Endothelial cell of umbilical vein (primary cell): Measurements from ENCODE around the gene SAMD9L. TPM values are rescaled to one million over a fixed set of nuclear protein-coding genes. Genes with fewer than 3 reads are reported as not detected.

Source experiments
- BruUV-seq: library from RNA; stranded (reverse); fragments of 400-500 nt; replicated peaks from 2 replicates; lab custom pipeline; 2021; lab: Mats Ljungman, UMichigan
- CTCF ChIA-PET: fragments of 300-600, 350-600 bp; sonication (Branson Sonifier 250); formaldehyde crosslinking; loops from one replicate; lab custom pipeline; 2021; ENCODE audit warnings: antibody characterized with exemption, inconsistent platforms; lab: Charles Lee
- POLR2A ChIA-PET: fragments of 300-600, 350-600 bp; sonication (Branson Sonifier 250); formaldehyde crosslinking; loops from one replicate; lab custom pipeline; 2021; ENCODE audit warnings: antibody characterized with exemption, inconsistent platforms; lab: Charles Lee
- DNase-seq: peaks from one replicate; pipeline ENCODE4 v3.0.0-alpha.2; 2011; ENCODE audit warnings: low read depth, low spot score
- FAIRE-seq: peaks from 2 replicates; lab custom pipeline; 2011; peaks lifted over from hg19 to GRCh38; lab: Jason Lieb, UNC
- H2AFZ ChIP-seq: 2 replicates; pipeline ENCODE4 v1.6.0; 2012; ENCODE audit warnings: low read depth, low read length, control low read depth, inconsistent platforms
- H3K27ac ChIP-seq: 2 replicates; pipeline ENCODE4 v1.5.1; 2011; ENCODE audit warnings: low read depth, mild to moderate bottlenecking, control low read depth, low read length, moderate library complexity; ENCODE audit not compliant: insufficient read depth
- H3K27me3 ChIP-seq, 2 experiments: 2 replicates each; pipeline versions ENCODE4 v1.6.0 to v1.6.1; 2011; ENCODE audit warnings: low read length in 2 of 2, mixed read lengths in 1 of 2; ENCODE audit not compliant: control insufficient read depth in 2 of 2, insufficient read depth in 2 of 2
- H3K36me3 ChIP-seq, 2 experiments: 2 replicates in 1 of 2; 3 replicates in 1 of 2; pipeline ENCODE4 v1.5.1; 2011; ENCODE audit warnings: low read length in 2 of 2, mild to moderate bottlenecking in 1 of 2, moderate library complexity in 1 of 2; ENCODE audit not compliant: control insufficient read depth in 2 of 2, insufficient read depth in 2 of 2; ENCODE audit errors: extremely low read depth in 1 of 2
- H3K4me1 ChIP-seq: 3 replicates; pipeline ENCODE4 v1.5.1; 2011; ENCODE audit warnings: mild to moderate bottlenecking, low read length; ENCODE audit not compliant: control insufficient read depth, insufficient read depth; ENCODE audit errors: extremely low read depth
- H3K4me2 ChIP-seq: 2 replicates; pipeline ENCODE4 v1.6.1; 2011; ENCODE audit warnings: low read length, control low read depth, mixed read lengths; ENCODE audit not compliant: insufficient read depth
- H3K4me3 ChIP-seq, 3 experiments: fragments of 200-600 bp in 1 of 3; sonication (generic), shearing (Covaris generic) in 1 of 3; replicated peaks in 1 of 3; 2 replicates each; pipeline ENCODE4 v1.5.1; 2011 to 2016; ENCODE audit warnings: control low read depth in 3 of 3, low read length in 3 of 3, mild to moderate bottlenecking in 2 of 3, inconsistent platforms in 1 of 3, low read depth in 1 of 3, moderate library complexity in 1 of 3; ENCODE audit not compliant: insufficient read depth in 1 of 3
- H3K79me2 ChIP-seq: 2 replicates; pipeline ENCODE4 v1.6.0; 2012; ENCODE audit warnings: low read length, inconsistent platforms; ENCODE audit not compliant: control insufficient read depth, insufficient read depth
- H3K9ac ChIP-seq: replicated peaks from 2 replicates; pipeline ENCODE3; 2011; ENCODE audit warnings: low read length, control low read depth; ENCODE audit not compliant: insufficient read depth; ENCODE audit errors: extremely low read depth
- H3K9me1 ChIP-seq: replicated peaks from 3 replicates; pipeline ENCODE4 v1.6.0; 2011; ENCODE audit warnings: mild to moderate bottlenecking, low read length; ENCODE audit not compliant: control insufficient read depth, insufficient read depth; ENCODE audit errors: extremely low read depth
- H3K9me3 ChIP-seq: replicated peaks from 2 replicates; pipeline ENCODE4 v1.5.1; 2012; ENCODE audit warnings: low read length, inconsistent platforms; ENCODE audit not compliant: control insufficient read depth, insufficient read depth
- H4K20me1 ChIP-seq: replicated peaks from 2 replicates; pipeline ENCODE3; 2011; ENCODE audit warnings: mild to moderate bottlenecking, low read length; ENCODE audit not compliant: control insufficient read depth, insufficient read depth; ENCODE audit errors: extremely low read depth
- FOS ChIP-seq: IDR thresholded peaks from 2 replicates; pipeline ENCODE4 v1.6.1; 2011; ENCODE audit warnings: mild to moderate bottlenecking, low read length, moderate library complexity, borderline replicate concordance; ENCODE audit not compliant: insufficient read depth
- JUN ChIP-seq: IDR thresholded peaks from 2 replicates; pipeline ENCODE4 v1.6.1; 2011; ENCODE audit warnings: borderline replicate concordance, low read depth; ENCODE audit not compliant: insufficient read length, insufficient read depth
- POLR2A ChIP-seq: IDR thresholded peaks from 2 replicates; pipeline ENCODE4 v1.6.1; 2012; ENCODE audit warnings: low read depth, mild to moderate bottlenecking, control low read depth, low read length
- dilution Hi-C: fragments of 300-500 bp; cut with MboI; formaldehyde crosslinking; loops from one replicate; pipeline ENCODE4 v1.15.0; 2019; ENCODE audit warnings: low sequenced_read_pairs; ENCODE audit not compliant: extremely low pct_ligation_motif_present
- intact Hi-C: fragments of 100-400 bp; cut with micrococcal nuclease; formaldehyde crosslinking; loops from one replicate; pipeline ENCODE4 v1.10.0; 2022
- polyA plus RNA-seq, 4 experiments: library from polyadenylated mRNA; depleted of rRNA in 3 of 4; stranded (reverse) in 3 of 4; unstranded in 1 of 4; fragments of >200 nt; gene quantifications; 2 replicates each; pipeline versions ENCODE4 v1.2.1 to v1.2.3, GENCODE V29; 2011 to 2012; ENCODE audit warnings: missing spikeins in 1 of 4
- total RNA-seq: library from RNA; stranded (reverse); gene quantifications from 2 replicates; pipeline ENCODE4 v1.2.3, GENCODE V29; 2021

SAMD9L gene
- total and polyA plus RNA-seq, 2 donors (not counting 3 experiments of a cell fraction or from before 2014, with no cell fraction given), result 2.7 to 14.9 TPM

- Histone ChIP-seq H3K27ac (no peak overlapping the region), H4K20me1 (no peaks in the 10 kb centered on the region), H3K27me3 (no peaks in the 10 kb centered on the region), H3K9ac (peak overlapping the region; percentile 25), H3K4me1 (peaks cover 10% of the 10 kb centered on the region), H3K4me3 (peak overlapping the region; percentile 24 to 82 (median 61)), H3K36me3 (no peaks in the 10 kb centered on the region), H2AFZ (peak overlapping the region; percentile 61), H3K9me3 (no peaks in the 10 kb centered on the region), H3K79me2 (no peaks in the 10 kb centered on the region), H3K9me1 (no peaks in the 10 kb centered on the region), H3K4me2 (peak overlapping the region; percentile 78)
- DNase-seq (no peak), FAIRE-seq (no peak)
- intact Hi-C loops (no loop called here), dilution Hi-C loops (no loop called here)
- ChIA-PET POLR2A (no interaction called here), CTCF (interaction anchor here (1.2 to 1.8 kb wide), 7 partner anchors 8 to 527 kb away, joined by 3 to 6 read pairs (median 4); partner anchors contain the start of genes FAM133B and SAMD9L)
- TSS peak; percentile 63 for BruUV-seq
- TF ChIP-seq FOS, result no peak
- TF ChIP-seq POLR2A, result no peak
- no peak for TF ChIP-seq JUN
These were observed 30.9 kb downstream of the SAMD9L start for GRCh38 chr7:93117327-93117726.

DNA sequence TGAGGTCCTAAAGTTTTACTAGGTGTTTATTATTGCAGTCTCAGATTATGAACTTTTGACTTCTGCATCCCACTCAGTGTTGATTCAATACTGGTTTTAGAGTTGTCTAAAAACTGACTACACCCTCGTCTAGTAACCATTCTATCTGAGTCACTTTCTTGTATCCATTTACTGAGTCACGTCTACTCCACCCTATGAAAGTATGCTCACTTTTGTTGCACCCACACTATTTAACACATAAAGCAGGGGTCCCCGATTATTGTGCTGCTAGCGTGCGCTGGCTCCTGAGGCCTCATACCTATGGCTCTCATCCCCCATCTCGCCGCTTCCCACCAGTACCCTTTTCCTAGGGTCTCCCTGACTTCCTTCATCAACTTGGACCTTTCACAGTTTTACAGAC lies 32.4 kb downstream of the SAMD9L start:
- Histone ChIP-seq H2AFZ (no peak overlapping the region), H3K9ac (no peak overlapping the region), H3K4me1 (peaks cover 10% of the 10 kb centered on the region), H3K4me2 (no peak overlapping the region), H3K36me3 (no peaks in the 10 kb centered on the region), H4K20me1 (no peaks in the 10 kb centered on the region), H3K9me3 (no peaks in the 10 kb centered on the region), H3K27ac (no peak overlapping the region), H3K79me2 (no peaks in the 10 kb centered on the region), H3K9me1 (no peaks in the 10 kb centered on the region), H3K4me3 (no peak overlapping the region), H3K27me3 (no peaks in the 10 kb centered on the region)
- DNase-seq, result no peak
- dilution Hi-C loops (no loop called here), intact Hi-C loops (no loop called here)
- ChIA-PET CTCF (no interaction called here), POLR2A (no interaction called here)
- TF ChIP-seq POLR2A (no peak), FOS (peak; percentile 33)
- no TSS peak for BruUV-seq
- FAIRE-seq, result no peak
